Suprapubic skin (tissue), 4 donors: ENCODE data around the gene MAGT1. TPM values are rescaled to one million over a fixed set of nuclear protein-coding genes. Genes with fewer than 3 reads are reported as not detected.
"Not testable (repeated sequence)": the region's sequence is repeated elsewhere in the genome, so short reads cannot be mapped to it uniquely, and the experiment has no call there.

Experiments
- DNase-seq, 2 donors: peaks; one replicate each; pipeline ENCODE4 v3.0.0-alpha.2; 2019; ENCODE audit warnings: low spot score in 2 of 2
- H3K27ac ChIP-seq: fragments of 200-600 bp; sonication (generic); one replicate; pipeline ENCODE4 v1.5.1; 2019
- H3K27me3 ChIP-seq: fragments of 200-600 bp; sonication (generic); one replicate; pipeline ENCODE4 v1.5.1; 2019
- H3K36me3 ChIP-seq: fragments of 200-600 bp; sonication (generic); one replicate; pipeline ENCODE4 v1.5.1; 2019
- H3K4me1 ChIP-seq: fragments of 200-600 bp; sonication (generic); one replicate; pipeline ENCODE4 v1.5.1; 2019
- H3K4me3 ChIP-seq: fragments of 200-600 bp; sonication (generic); one replicate; pipeline ENCODE4 v1.5.1; 2019; ENCODE audit warnings: mild to moderate bottlenecking
- H3K9me3 ChIP-seq: fragments of 200-600 bp; sonication (generic); one replicate; pipeline ENCODE4 v1.5.1; 2019
- EP300 ChIP-seq: sonication (generic); formaldehyde crosslinking; IDR thresholded peaks from one replicate; pipeline ENCODE4 v1.6.1; 2017; ENCODE audit warnings: antibody characterized with exemption
- POLR2A ChIP-seq, 2 donors: fragments of 450-650 bp; IDR thresholded peaks; one replicate each; pipeline ENCODE4 v1.6.1; 2017; ENCODE audit warnings: antibody characterized with exemption in 2 of 2, mild to moderate bottlenecking in 2 of 2, moderate library complexity in 2 of 2
- POLR2AphosphoS5 ChIP-seq, 3 donors: sonication (generic); formaldehyde crosslinking; IDR thresholded peaks; one replicate each; pipeline ENCODE4 v1.6.1; 2017; ENCODE audit warnings: antibody characterized with exemption in 3 of 3
- WGBS: methylation state at CpG from one replicate; pipeline ENCODE4 v1.1.5; 2018; 5-methylcytosine and 5-hydroxymethylcytosine counted together
- total RNA-seq, 4 donors: library from RNA; depleted of rRNA; stranded (reverse); fragments of >200 nt; gene quantifications; one replicate each; pipeline ENCODE4 v1.1.0, GENCODE V29; 2016
- TF ChIP-seq, protein P1 (sequence below), 2 donors: fragments of 200-600 bp in 1 of 2; fragments of 450-650 bp in 1 of 2; sonication (generic) in 1 of 2; IDR thresholded peaks; one replicate each; pipeline ENCODE4 v1.5.1; 2016 to 2019; ENCODE audit warnings: antibody characterized with exemption in 2 of 2, mild to moderate bottlenecking in 1 of 2, moderate library complexity in 1 of 2

Gene MAGT1
- total RNA-seq, 4 donors from 2014 or later = 30.8 to 45.5 (median 38.5) TPM

DNA sequence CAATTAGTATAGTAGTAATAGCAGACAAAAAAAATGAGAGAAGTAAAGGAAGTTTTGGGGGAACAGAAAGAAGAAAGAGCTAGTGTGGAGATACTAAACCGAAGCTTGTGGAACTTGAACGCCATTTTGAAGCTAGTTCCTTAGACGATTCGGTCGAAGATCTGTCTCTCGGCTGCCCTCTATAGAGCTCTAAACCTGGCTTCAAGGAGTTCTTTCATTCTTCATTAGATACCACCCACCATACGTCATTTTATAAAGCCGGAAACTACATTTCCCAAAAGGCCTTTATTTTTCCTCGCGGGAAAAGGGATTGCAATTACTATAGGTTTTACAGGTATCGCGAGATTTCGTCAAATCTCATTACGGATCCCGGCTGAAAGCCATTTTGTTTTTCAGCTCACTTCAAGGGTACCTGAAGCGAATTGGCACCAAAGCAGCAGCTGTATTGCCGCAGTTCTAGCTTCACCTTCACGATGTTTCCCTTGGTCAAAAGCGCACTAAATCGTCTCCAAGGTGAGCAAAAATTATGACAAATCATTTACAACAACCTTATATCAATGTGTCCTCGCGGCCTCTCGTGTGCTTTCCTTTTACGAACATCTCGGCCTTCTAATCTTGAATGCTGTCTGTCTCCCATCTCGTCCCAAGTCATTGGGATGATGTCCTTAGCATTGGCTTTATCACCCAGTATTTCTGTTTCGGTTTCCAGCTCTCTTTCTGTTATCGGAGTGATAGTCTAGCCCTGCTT, 4.0 kb upstream of the MAGT1 start, which contains the start of gene COX7B:
COX7B (plus strand) TSS at position 388 of the 748 bp plus-strand sequence; CDS start at position 474, 86 bp downstream.
- TF ChIP-seq POLR2AphosphoS5 (IDR thresholded peaks at IDR 0.05) (peak in 1 of 3 donors; percentile 81), EP300 (no peak), POLR2A (IDR thresholded peaks at IDR 0.05) (peak in 1 of 2 donors; percentile 65)
- TF ChIP-seq, protein P1, sequence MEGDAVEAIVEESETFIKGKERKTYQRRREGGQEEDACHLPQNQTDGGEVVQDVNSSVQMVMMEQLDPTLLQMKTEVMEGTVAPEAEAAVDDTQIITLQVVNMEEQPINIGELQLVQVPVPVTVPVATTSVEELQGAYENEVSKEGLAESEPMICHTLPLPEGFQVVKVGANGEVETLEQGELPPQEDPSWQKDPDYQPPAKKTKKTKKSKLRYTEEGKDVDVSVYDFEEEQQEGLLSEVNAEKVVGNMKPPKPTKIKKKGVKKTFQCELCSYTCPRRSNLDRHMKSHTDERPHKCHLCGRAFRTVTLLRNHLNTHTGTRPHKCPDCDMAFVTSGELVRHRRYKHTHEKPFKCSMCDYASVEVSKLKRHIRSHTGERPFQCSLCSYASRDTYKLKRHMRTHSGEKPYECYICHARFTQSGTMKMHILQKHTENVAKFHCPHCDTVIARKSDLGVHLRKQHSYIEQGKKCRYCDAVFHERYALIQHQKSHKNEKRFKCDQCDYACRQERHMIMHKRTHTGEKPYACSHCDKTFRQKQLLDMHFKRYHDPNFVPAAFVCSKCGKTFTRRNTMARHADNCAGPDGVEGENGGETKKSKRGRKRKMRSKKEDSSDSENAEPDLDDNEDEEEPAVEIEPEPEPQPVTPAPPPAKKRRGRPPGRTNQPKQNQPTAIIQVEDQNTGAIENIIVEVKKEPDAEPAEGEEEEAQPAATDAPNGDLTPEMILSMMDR (IDR thresholded peaks at IDR 0.05) = peak in 1 of 2 donors; percentile 39
- 31% methylated on average over 28 of the region's 28 CpGs for WGBS
- H3K9me3 ChIP-seq = no peaks in the 10 kb centered on the region
- H3K27ac ChIP-seq = peak within 1 kb of the TSS; percentile 89
- peak within 1 kb of the TSS; percentile 56 for H3K4me3 ChIP-seq
- H3K36me3 ChIP-seq = no peaks in the 10 kb centered on the region
- H3K4me1 ChIP-seq = peaks cover 5% of the 10 kb centered on the region
- H3K27me3 ChIP-seq = no peaks in the 10 kb centered on the region
- DNase-seq = peak in 1 of 2 donors; percentile 71

DNA sequence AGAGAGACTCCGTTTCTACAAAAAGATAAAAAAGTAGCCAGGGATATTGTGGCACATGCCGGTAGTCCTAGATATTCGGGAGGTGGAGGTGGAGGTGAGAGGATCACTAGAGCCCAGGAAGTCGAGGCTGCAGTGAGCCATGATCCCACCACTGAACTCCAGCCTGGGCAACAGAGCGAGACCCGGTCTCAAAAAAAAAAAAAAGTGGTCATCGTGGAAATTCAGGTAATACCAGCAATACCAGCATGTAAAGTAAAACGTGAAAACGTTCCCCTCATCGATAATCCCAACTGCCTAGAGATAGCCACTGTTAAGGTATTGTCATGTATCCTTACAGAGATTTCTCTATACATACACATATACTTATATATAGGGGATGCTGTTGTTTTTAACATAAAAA, 1.5 kb downstream of the MAGT1 start:
- WGBS = 67% methylated on average over 10 of the region's 10 CpGs
- TF ChIP-seq POLR2AphosphoS5 (IDR thresholded peaks at IDR 0.05) = no peak
- Histone ChIP-seq H3K27me3 (no peaks in the 10 kb centered on the region), H3K36me3 (no peaks in the 10 kb centered on the region), H3K9me3 (no peaks in the 10 kb centered on the region), H3K4me1 (peaks cover 17% of the 10 kb centered on the region), H3K27ac (no peak overlapping the region), H3K4me3 (peak overlapping the region; percentile 59)
- DNase-seq = no peak

DNA sequence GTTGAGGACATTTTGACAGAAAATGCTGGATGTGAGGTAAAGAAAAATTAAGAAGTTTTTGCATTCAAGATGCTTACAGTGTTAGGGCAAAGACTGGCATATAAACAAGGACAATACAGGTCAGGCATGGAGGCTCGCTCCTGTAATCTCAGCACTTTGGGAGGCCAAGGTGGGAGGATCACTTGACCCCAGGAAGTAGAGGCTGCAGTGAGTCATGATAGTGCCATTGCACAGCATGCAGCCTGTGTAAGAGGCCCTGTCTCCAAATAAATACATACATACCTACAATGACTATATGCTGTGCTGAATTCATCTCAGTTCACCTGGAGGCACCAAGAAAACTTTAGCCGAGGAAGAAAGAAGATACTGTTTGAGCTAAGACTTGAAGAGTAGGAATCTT, 2.3 kb downstream of the MAGT1 start:
- Histone ChIP-seq H3K4me1 (peaks cover 17% of the 10 kb centered on the region), H3K27ac (no peak overlapping the region), H3K36me3 (no peaks in the 10 kb centered on the region), H3K9me3 (no peaks in the 10 kb centered on the region), H3K27me3 (no peaks in the 10 kb centered on the region), H3K4me3 (no peak overlapping the region)
- no peak for TF ChIP-seq EP300
- no peak for TF ChIP-seq POLR2A (IDR thresholded peaks at IDR 0.05)
- TF ChIP-seq, protein P1 (IDR thresholded peaks at IDR 0.05) = no peak
- no peak for TF ChIP-seq POLR2AphosphoS5 (IDR thresholded peaks at IDR 0.05)
- 93% methylated on average over 2 of the region's 2 CpGs for WGBS
- no peak for DNase-seq

DNA sequence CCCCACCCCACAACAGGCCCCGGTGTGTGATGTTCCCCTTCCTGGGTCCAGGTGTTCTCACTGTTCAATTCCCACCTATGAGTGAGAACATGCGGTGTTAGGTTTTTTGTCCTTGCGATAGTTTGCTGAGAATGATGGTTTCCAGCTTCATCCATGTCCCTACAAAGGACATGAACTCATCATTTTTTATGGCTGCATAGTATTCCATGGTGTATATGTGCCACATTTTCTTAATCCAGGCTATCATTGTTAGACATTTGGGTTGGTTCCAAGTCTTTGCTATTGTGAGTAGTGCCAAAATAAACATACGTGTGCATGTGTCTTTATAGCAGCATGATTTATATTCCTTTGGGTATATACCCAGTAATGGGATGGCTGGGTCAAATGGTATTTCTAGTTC, 13.8 kb downstream of the MAGT1 start:
- H3K27ac ChIP-seq, H3K9me3 ChIP-seq, H3K36me3 ChIP-seq, H3K27me3 ChIP-seq, DNase-seq, H3K4me1 ChIP-seq, H3K4me3 ChIP-seq: not testable (repeated sequence)
- WGBS = 92% methylated on average over 4 of the region's 4 CpGs

DNA sequence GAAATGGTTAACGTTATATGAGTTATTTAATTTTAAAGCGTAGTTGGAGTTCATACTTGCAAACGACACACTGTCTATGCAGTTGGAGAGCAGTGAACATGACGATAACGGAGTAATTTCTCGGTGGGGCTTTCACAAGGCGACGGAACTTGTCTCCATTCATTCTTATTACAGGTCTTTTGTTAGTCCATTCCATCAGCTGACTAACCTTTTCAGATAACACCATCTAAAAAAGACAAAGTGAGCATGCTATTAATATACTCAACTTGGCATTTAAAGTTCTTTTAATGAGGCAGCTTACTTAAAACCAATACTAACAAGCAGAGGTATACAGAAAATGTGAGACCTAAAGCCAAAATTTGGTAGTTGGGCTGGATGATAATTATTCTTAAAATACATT, 19.9 kb downstream of the MAGT1 start:
- DNase-seq = no peak
- H3K4me3 ChIP-seq = no peak overlapping the region
- no peaks in the 10 kb centered on the region for H3K4me1 ChIP-seq
- H3K27ac ChIP-seq = no peak overlapping the region
- no peaks in the 10 kb centered on the region for H3K27me3 ChIP-seq
- peaks cover 7% of the 10 kb centered on the region for H3K36me3 ChIP-seq
- TF ChIP-seq POLR2AphosphoS5 (IDR thresholded peaks at IDR 0.05) (no peak), EP300 (no peak), POLR2A (IDR thresholded peaks at IDR 0.05) (no peak)
- TF ChIP-seq, protein P1 (IDR thresholded peaks at IDR 0.05) = no peak
- H3K9me3 ChIP-seq = no peaks in the 10 kb centered on the region
- 91% methylated on average over 8 of the region's 8 CpGs for WGBS

DNA sequence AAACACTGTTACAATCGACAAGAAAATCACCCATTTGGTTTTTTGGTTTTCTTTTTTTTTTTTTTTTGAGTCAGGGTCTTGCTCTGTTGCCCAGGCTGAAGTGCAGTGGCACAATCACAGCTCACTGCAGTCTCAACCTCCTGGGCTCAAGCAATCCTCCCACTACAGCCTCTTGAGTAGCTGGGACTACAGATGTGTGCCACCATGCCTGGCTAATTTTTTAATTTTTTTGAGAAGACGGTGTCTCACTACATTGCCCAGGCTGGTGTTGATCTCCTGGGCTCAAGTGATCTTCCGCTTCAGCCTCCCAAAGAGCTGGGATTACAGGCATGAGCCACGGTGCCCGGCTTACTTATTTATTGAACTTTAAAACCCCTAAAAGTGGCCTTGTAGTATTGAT, 63.7 kb downstream of the MAGT1 start:
- H3K4me1 ChIP-seq, H3K27ac ChIP-seq, H3K9me3 ChIP-seq, DNase-seq, H3K4me3 ChIP-seq, H3K27me3 ChIP-seq: not testable (repeated sequence)
- WGBS = 87% methylated on average over 5 of the region's 5 CpGs
- H3K36me3 ChIP-seq = peaks cover 16% of the 10 kb centered on the region

DNA sequence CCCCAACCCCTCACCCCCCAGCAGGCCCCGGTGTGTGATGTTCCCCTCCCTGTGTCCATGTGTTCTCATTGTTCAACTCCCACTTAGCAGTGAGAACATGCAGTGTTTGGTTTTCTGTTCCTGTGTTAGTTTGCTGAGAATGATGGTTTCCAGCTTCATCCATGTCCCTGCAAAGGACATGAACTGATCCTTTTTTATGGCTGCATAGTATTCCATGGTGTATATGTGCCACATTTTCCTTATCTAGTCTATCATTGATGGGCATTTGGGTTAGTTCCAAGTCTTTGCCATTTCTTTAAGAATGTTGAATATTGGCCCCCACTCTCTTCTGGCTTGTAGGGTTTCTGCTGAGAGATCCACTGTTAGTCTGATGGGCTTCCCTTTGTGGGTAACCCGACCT, 73.2 kb downstream of the MAGT1 start:
- H3K27ac ChIP-seq, H3K36me3 ChIP-seq, H3K4me1 ChIP-seq, H3K27me3 ChIP-seq, H3K9me3 ChIP-seq, H3K4me3 ChIP-seq, DNase-seq: not testable (repeated sequence)
- WGBS = 89% methylated on average over 2 of the region's 2 CpGs
